Skeletal muscle satellite cell (primary cell): Measurements from ENCODE around the gene AMY1A. TPM values are rescaled to one million over a fixed set of nuclear protein-coding genes. Genes with fewer than 3 reads are reported as not detected.
"Not testable (repeated sequence)": the region's sequence is repeated elsewhere in the genome, so short reads cannot be mapped to it uniquely, and the experiment has no call there.

Experiments used
- H3K27me3 ChIP-seq: 2 replicates; pipeline ENCODE4 v1.7.0; 2013; ENCODE audit warnings: low read length; ENCODE audit not compliant: control insufficient read depth, insufficient read depth
- H3K36me3 ChIP-seq: 2 replicates; pipeline ENCODE4 v1.7.0; 2013; ENCODE audit warnings: mild to moderate bottlenecking, control low read depth, low read length; ENCODE audit not compliant: insufficient read depth
- H3K4me1 ChIP-seq: 2 replicates; pipeline ENCODE4 v1.7.0; 2013; ENCODE audit warnings: low read length; ENCODE audit not compliant: control insufficient read depth, insufficient read depth
- H3K4me2 ChIP-seq: 2 replicates; pipeline ENCODE4 v1.7.0; 2013; ENCODE audit warnings: mild to moderate bottlenecking, low read length
- H3K4me3 ChIP-seq: 2 replicates; pipeline ENCODE4 v1.7.0; 2013; ENCODE audit warnings: low read length
- H3K9ac ChIP-seq: 2 replicates; pipeline ENCODE4 v1.7.0; 2013; ENCODE audit warnings: mild to moderate bottlenecking, low read depth, low read length, moderate library complexity
- H3K9me3 ChIP-seq: replicated peaks from 2 replicates; pipeline ENCODE4 v1.7.0; 2013; ENCODE audit warnings: mild to moderate bottlenecking, control low read depth, low read length
- total RNA-seq: library from RNA; depleted of rRNA; stranded (reverse); fragments of >200 nt; gene quantifications from 2 replicates; pipeline ENCODE4 v1.2.3, GENCODE V29; 2012; rRNA removed

The AMY1A gene
- not detected in 2 replicates for total RNA-seq

- H3K36me3 ChIP-seq, H3K4me2 ChIP-seq, H3K9me3 ChIP-seq: not testable (repeated sequence)
Observed at GRCh38 chr1:103655460-103655859, at the start of gene AMY1A. Gene AMY1A (plus strand): TSS chr1:103655760. CDS start chr1:103656331, 571 bp downstream.

GRCh38 chr1:103616362-103616761 lies 39.2 kb upstream of the AMY1A start:
- Histone ChIP-seq H3K4me1 (no peaks in the 10 kb centered on the region), H3K9ac (no peak overlapping the region), H3K36me3 (no peaks in the 10 kb centered on the region), H3K4me2 (no peak overlapping the region), H3K9me3 (no peaks in the 10 kb centered on the region), H3K4me3 (no peak overlapping the region), H3K27me3 (no peaks in the 10 kb centered on the region)

More at GRCh38 chr1:103655460-103655859, at the start of gene AMY1A:
- not testable (repeated sequence) for H3K9ac ChIP-seq, H3K4me3 ChIP-seq, H3K27me3 ChIP-seq, H3K4me1 ChIP-seq

- not testable (repeated sequence) for H3K9ac ChIP-seq, H3K4me1 ChIP-seq, H3K27me3 ChIP-seq, H3K4me3 ChIP-seq, H3K4me2 ChIP-seq, H3K9me3 ChIP-seq, H3K36me3 ChIP-seq
Observed at GRCh38 chr1:103616994-103617477, 38.5 kb upstream of the AMY1A start, which contains the start of gene AMY2A. Gene AMY2A (plus strand): TSS chr1:103617427. CDS start chr1:103617441, 14 bp downstream.

- H3K4me2 ChIP-seq, H3K4me3 ChIP-seq, H3K27me3 ChIP-seq, H3K36me3 ChIP-seq, H3K9ac ChIP-seq, H3K9me3 ChIP-seq, H3K4me1 ChIP-seq: not testable (repeated sequence)
Observed at GRCh38 chr1:103627436-103627835, 28.1 kb upstream of the AMY1A start.

- H3K9ac ChIP-seq, H3K36me3 ChIP-seq, H3K9me3 ChIP-seq, H3K4me1 ChIP-seq, H3K4me3 ChIP-seq, H3K4me2 ChIP-seq, H3K27me3 ChIP-seq: not testable (repeated sequence)
Observed at GRCh38 chr1:103641194-103641593, 14.4 kb upstream of the AMY1A start.

- H3K36me3 ChIP-seq, H3K4me3 ChIP-seq, H3K9ac ChIP-seq, H3K4me1 ChIP-seq, H3K4me2 ChIP-seq, H3K9me3 ChIP-seq, H3K27me3 ChIP-seq: not testable (repeated sequence)
Observed at GRCh38 chr1:103643908-103644307, 11.7 kb upstream of the AMY1A start.

- H3K9me3 ChIP-seq, H3K4me1 ChIP-seq, H3K27me3 ChIP-seq, H3K9ac ChIP-seq, H3K4me2 ChIP-seq, H3K4me3 ChIP-seq, H3K36me3 ChIP-seq: not testable (repeated sequence)
Observed at GRCh38 chr1:103650305-103650704, 5.3 kb upstream of the AMY1A start.

- H3K9ac ChIP-seq, H3K4me2 ChIP-seq, H3K36me3 ChIP-seq, H3K27me3 ChIP-seq, H3K4me1 ChIP-seq, H3K4me3 ChIP-seq, H3K9me3 ChIP-seq: not testable (repeated sequence)
Observed at GRCh38 chr1:103650889-103651288, 4.7 kb upstream of the AMY1A start.

GRCh38 chr1:103654133-103654532 lies 1.4 kb upstream of the AMY1A start:
- H3K27me3 ChIP-seq, H3K36me3 ChIP-seq: not testable (repeated sequence)

GRCh38 chr1:103676335-103676734 lies 20.8 kb downstream of the AMY1A start:
- not testable (repeated sequence) for H3K27me3 ChIP-seq, H3K4me3 ChIP-seq, H3K36me3 ChIP-seq, H3K9ac ChIP-seq, H3K9me3 ChIP-seq, H3K4me2 ChIP-seq, H3K4me1 ChIP-seq

More at GRCh38 chr1:103654133-103654532, 1.4 kb upstream of the AMY1A start:
- not testable (repeated sequence) for H3K9ac ChIP-seq, H3K4me1 ChIP-seq, H3K4me2 ChIP-seq, H3K4me3 ChIP-seq, H3K9me3 ChIP-seq

- not testable (repeated sequence) for H3K4me1 ChIP-seq, H3K4me2 ChIP-seq, H3K4me3 ChIP-seq, H3K27me3 ChIP-seq, H3K9ac ChIP-seq, H3K9me3 ChIP-seq, H3K36me3 ChIP-seq
Observed at GRCh38 chr1:103696110-103696509, 40.5 kb downstream of the AMY1A start, which contains the start of gene AMY1B. Gene AMY1B (minus strand): TSS chr1:103696210. CDS start chr1:103695639, 571 bp downstream.

GRCh38 chr1:103697430-103697829 lies 41.9 kb downstream of the AMY1A start:
- not testable (repeated sequence) for H3K9ac ChIP-seq, H3K36me3 ChIP-seq, H3K4me3 ChIP-seq, H3K9me3 ChIP-seq, H3K4me2 ChIP-seq, H3K27me3 ChIP-seq, H3K4me1 ChIP-seq
